ENCODE data around the gene OVOL1.
"Not testable (repeated sequence)": the region's sequence is repeated elsewhere in the genome, so short reads cannot be mapped to it uniquely, and the experiment has no call there.

The OVOL1 gene

DNA sequence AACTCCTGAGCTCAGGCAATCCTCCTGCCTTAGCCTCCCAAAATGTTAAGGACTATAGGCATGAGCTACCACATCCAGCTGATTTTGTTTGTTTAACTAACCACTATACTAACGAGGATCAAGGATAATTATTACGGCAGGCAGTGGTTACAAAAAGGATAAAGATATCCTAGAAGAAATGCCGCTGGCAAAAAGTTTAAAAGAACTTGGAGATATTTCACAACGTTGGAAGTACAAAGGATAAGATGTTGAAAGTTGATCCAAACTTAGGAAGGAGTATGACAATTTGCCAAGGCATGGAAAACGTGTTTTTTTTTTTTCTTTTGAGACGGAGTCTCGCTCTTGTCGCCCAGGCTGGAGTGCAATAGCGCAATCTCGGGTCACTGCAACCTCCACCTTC is 19.5 kb upstream of the OVOL1 start:
- H3K36me3 ChIP-seq (ENCODE audit: insufficient read depth, low read length) = no peaks in the 10 kb centered on the region
- no peak overlapping the region for H3K9ac ChIP-seq (ENCODE audit: low read length)
- H3K4me3 ChIP-seq (ENCODE audit: low read depth in 1 of 2, low read length in 2 of 2) = no peak overlapping the region
- no peaks in the 10 kb centered on the region for H3K27me3 ChIP-seq (ENCODE audit: control insufficient read depth in 1 of 2, insufficient read depth in 2 of 2, low read length in 2 of 2)
- no peaks in the 10 kb centered on the region for H3K9me3 ChIP-seq (ENCODE audit: low read length)
- H3K4me1 ChIP-seq (ENCODE audit: insufficient read depth, low read length) = no peaks in the 10 kb centered on the region
- H3K27ac ChIP-seq (ENCODE audit: low read depth, low read length) = no peak overlapping the region

DNA sequence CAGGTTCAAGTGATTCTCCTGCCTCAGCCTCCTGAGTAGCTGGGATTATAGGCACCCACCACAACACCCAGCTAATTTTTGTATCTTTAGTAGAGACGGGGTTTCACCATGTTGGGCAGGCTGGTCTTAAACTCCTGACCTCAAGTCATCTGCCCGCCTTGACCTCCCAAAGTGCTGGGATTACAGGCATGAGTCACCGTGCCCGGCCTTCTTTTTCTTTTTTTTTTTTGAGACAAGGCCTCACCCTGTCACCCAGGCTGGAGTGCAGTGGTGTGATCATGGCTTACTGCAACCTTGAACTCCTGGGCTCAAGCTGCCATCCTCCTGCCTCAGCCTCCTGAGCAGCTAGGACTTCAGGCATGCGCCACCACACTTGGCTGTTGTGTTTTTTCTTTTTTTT is 19.1 kb upstream of the OVOL1 start:
- not testable (repeated sequence) for H3K36me3 ChIP-seq (ENCODE audit: insufficient read depth, low read length); H3K9me3 ChIP-seq (ENCODE audit: low read length); H3K27me3 ChIP-seq (ENCODE audit: control insufficient read depth in 1 of 2, insufficient read depth in 2 of 2, low read length in 2 of 2); H3K4me1 ChIP-seq (ENCODE audit: insufficient read depth, low read length); H3K9ac ChIP-seq (ENCODE audit: low read length); H3K27ac ChIP-seq (ENCODE audit: low read depth, low read length); H3K4me3 ChIP-seq (ENCODE audit: low read depth in 1 of 2, low read length in 2 of 2)

DNA sequence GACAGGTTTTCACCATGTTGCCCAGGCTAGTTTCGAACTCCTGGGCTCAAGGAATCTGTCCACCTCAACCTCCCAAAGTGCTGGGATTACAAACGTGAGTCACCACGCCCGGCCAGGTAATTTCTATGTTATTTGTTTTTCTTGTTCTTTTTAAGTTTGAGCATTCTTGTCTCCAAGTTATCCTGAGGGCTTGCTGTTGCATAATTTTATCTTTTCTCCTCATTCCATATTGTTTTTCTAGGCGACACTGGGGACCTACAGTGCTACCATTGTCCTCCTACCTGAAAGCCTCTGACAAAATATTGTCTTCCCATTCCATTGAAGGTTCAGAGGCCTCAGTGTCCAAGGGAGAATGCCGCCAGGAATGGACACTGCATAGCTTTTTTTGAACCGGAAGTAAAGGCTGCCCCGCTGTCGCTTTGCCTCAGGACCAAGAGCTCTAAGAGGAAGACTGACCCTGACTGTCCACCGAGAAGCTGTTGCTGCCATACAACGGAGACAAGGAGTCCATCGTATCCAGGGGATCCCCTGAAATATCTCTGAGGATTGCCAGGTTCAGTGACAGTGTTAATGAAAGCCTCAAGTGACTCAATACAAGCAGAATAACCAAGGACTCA is 15.8 kb upstream of the OVOL1 start:
- Histone ChIP-seq H3K27me3 (ENCODE audit: control insufficient read depth in 1 of 2, insufficient read depth in 2 of 2, low read length in 2 of 2) (no peaks in the 10 kb centered on the region), H3K4me3 (ENCODE audit: low read depth in 1 of 2, low read length in 2 of 2) (no peak overlapping the region), H3K36me3 (ENCODE audit: insufficient read depth, low read length) (no peaks in the 10 kb centered on the region), H3K27ac (ENCODE audit: low read depth, low read length) (no peak overlapping the region), H3K9me3 (ENCODE audit: low read length) (no peaks in the 10 kb centered on the region), H3K4me1 (ENCODE audit: insufficient read depth, low read length) (no peaks in the 10 kb centered on the region), H3K9ac (ENCODE audit: low read length) (no peak overlapping the region)

GRCh38 chr11:65771589-65772112 is 15.2 kb upstream of the OVOL1 start:
- Histone ChIP-seq H3K27ac (ENCODE audit: low read depth, low read length) (no peak overlapping the region), H3K27me3 (ENCODE audit: control insufficient read depth in 1 of 2, insufficient read depth in 2 of 2, low read length in 2 of 2) (no peaks in the 10 kb centered on the region), H3K4me3 (ENCODE audit: low read depth in 1 of 2, low read length in 2 of 2) (no peak overlapping the region), H3K9ac (ENCODE audit: low read length) (no peak overlapping the region), H3K9me3 (ENCODE audit: low read length) (no peaks in the 10 kb centered on the region), H3K4me1 (ENCODE audit: insufficient read depth, low read length) (no peaks in the 10 kb centered on the region), H3K36me3 (ENCODE audit: insufficient read depth, low read length) (peaks cover 2% of the 10 kb centered on the region)

- Histone ChIP-seq H3K27ac (ENCODE audit: low read depth, low read length) (no peak overlapping the region), H3K4me1 (ENCODE audit: insufficient read depth, low read length) (peaks cover under 1% of the 10 kb centered on the region), H3K9ac (ENCODE audit: low read length) (no peak overlapping the region), H3K4me3 (ENCODE audit: low read depth in 1 of 2, low read length in 2 of 2) (no peak overlapping the region), H3K36me3 (ENCODE audit: insufficient read depth, low read length) (peaks cover 18% of the 10 kb centered on the region), H3K9me3 (ENCODE audit: low read length) (no peaks in the 10 kb centered on the region), H3K27me3 (ENCODE audit: control insufficient read depth in 1 of 2, insufficient read depth in 2 of 2, low read length in 2 of 2) (no peaks in the 10 kb centered on the region)
Observed at GRCh38 chr11:65773784-65774411, 13.0 kb upstream of the OVOL1 start.

DNA sequence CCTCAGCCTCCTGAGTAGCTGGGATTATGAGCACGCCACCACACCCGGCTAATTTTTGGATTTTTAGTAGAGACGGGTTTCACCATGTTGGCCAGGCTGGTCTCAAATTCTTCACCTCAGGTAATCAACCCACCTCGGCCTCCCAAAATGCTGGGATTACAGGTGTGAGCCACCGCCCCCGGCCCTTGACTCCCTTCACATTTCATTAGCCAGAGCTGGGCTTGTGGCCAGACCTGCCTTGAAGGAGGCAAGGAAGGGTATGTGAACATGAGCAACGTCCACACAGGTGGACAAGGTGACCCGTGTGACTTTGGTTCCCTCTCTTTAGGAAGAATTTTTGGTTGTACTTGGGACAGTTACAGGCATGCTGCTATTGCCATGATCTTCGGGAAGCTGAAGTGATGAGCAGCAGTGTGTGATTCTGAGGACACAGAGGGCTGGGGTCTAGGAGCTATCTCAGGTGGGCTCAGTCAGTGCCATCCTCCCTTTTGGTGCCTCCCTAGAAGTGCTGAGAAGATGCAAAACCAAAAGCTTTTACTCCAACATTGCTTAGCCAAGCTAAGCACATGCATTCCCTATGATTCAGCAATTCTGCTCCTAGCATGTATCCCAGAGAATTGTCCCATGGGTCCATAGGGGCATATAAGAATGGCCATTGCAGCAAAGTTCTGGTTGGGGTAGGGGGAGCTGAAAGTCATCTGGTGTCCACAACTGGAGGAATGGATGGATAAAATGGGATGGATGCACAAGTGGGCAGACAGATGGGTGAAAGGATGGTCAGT is 12.1 kb upstream of the OVOL1 start:
- Histone ChIP-seq H3K4me1 (ENCODE audit: insufficient read depth, low read length) (peaks cover 9% of the 10 kb centered on the region), H3K9me3 (ENCODE audit: low read length) (no peaks in the 10 kb centered on the region), H3K36me3 (ENCODE audit: insufficient read depth, low read length) (peaks cover 18% of the 10 kb centered on the region), H3K27ac (ENCODE audit: low read depth, low read length) (no peak overlapping the region), H3K27me3 (ENCODE audit: control insufficient read depth in 1 of 2, insufficient read depth in 2 of 2, low read length in 2 of 2) (no peaks in the 10 kb centered on the region), H3K4me3 (ENCODE audit: low read depth in 1 of 2, low read length in 2 of 2) (no peak overlapping the region), H3K9ac (ENCODE audit: low read length) (no peak overlapping the region)

- Histone ChIP-seq H3K9ac (ENCODE audit: low read length) (no peak overlapping the region), H3K4me3 (ENCODE audit: low read depth in 1 of 2, low read length in 2 of 2) (no peak overlapping the region), H3K36me3 (ENCODE audit: insufficient read depth, low read length) (peaks cover 18% of the 10 kb centered on the region), H3K27ac (ENCODE audit: low read depth, low read length) (no peak overlapping the region), H3K27me3 (ENCODE audit: control insufficient read depth in 1 of 2, insufficient read depth in 2 of 2, low read length in 2 of 2) (no peaks in the 10 kb centered on the region), H3K4me1 (ENCODE audit: insufficient read depth, low read length) (peaks cover 11% of the 10 kb centered on the region), H3K9me3 (ENCODE audit: low read length) (no peaks in the 10 kb centered on the region)
Observed at GRCh38 chr11:65776196-65776595, 10.7 kb upstream of the OVOL1 start.

DNA sequence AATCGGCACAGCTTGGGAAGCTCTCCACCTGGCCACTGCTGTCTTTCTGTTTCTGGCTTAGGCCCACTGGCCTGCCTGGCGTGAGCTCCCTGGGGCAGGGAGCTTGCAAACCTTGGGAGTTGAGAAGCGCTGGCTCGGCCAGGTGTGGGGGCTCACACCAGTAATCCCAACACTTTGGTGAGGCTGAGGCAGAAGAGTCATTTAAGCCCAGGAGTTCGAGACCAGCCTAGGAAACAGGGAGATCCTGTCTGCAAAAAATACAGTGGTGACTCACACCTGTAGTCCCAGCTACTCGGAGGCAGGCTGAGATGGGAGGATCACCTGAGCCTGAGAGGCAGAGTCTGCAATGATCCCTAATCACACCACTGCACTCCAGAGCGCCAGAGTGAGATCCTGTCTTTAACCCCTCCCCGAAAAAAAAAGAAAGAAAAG is 10.1 kb upstream of the OVOL1 start:
- Histone ChIP-seq H3K36me3 (ENCODE audit: insufficient read depth, low read length) (peaks cover 18% of the 10 kb centered on the region), H3K9me3 (ENCODE audit: low read length) (no peaks in the 10 kb centered on the region), H3K4me1 (ENCODE audit: insufficient read depth, low read length) (peaks cover 11% of the 10 kb centered on the region), H3K27me3 (ENCODE audit: control insufficient read depth in 1 of 2, insufficient read depth in 2 of 2, low read length in 2 of 2) (no peaks in the 10 kb centered on the region), H3K4me3 (ENCODE audit: low read depth in 1 of 2, low read length in 2 of 2) (no peak overlapping the region), H3K9ac (ENCODE audit: low read length) (no peak overlapping the region), H3K27ac (ENCODE audit: low read depth, low read length) (no peak overlapping the region)

DNA sequence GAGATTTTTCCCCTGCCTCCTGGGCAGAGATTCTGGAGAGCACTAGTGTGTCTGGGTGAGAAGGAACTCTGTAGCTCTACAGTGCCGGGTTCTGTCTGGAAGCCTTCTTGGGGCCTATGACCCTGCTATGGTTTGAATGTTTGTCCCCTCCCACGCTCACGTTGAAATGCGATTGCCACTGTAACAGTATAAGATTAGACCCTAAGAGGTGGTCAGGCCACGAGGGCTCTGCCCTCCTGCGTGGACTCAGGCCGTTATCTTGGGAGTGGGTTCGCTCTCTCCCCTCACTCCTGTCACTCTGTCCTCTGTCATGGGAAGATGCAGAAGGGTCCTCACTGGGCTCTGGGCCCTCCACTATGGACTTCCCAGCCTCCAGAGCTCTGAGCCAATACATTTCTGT is 9.6 kb upstream of the OVOL1 start:
- H3K4me1 ChIP-seq (ENCODE audit: insufficient read depth, low read length) = peaks cover 11% of the 10 kb centered on the region
- no peak overlapping the region for H3K9ac ChIP-seq (ENCODE audit: low read length)
- H3K27me3 ChIP-seq (ENCODE audit: control insufficient read depth in 1 of 2, insufficient read depth in 2 of 2, low read length in 2 of 2) = no peaks in the 10 kb centered on the region
- peaks cover 18% of the 10 kb centered on the region for H3K36me3 ChIP-seq (ENCODE audit: insufficient read depth, low read length)
- H3K27ac ChIP-seq (ENCODE audit: low read depth, low read length) = no peak overlapping the region
- H3K4me3 ChIP-seq (ENCODE audit: low read depth in 1 of 2, low read length in 2 of 2) = no peak overlapping the region
- no peaks in the 10 kb centered on the region for H3K9me3 ChIP-seq (ENCODE audit: low read length)

DNA sequence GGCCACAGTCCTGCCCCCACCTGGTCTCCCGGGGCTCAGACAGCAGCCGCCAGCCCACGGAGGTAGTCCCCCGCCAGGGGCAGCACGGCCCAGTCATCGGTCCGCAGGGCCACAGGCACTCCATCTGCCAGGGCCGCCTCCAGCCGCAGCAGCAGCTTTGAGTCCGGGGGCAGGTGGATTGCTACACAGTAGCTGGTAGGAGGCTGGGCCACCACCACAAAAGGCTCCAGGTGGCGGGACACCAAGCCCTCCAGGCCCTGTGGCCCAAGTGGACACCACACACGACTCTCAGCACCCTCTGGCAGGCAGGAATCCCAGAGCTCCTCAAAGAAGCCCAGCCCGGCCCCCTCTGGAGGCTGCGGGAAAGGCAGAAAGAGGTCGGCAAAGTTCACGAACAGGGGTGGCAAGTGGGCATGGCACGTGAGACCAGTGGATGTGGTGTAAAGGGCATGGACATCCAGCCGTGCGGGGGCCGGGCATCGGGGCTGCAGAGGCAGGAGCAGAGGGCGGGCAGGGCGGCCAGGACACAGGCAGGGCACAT is 9.0 kb upstream of the OVOL1 start:
- H3K36me3 ChIP-seq (ENCODE audit: insufficient read depth, low read length) = peaks cover 18% of the 10 kb centered on the region
- no peaks in the 10 kb centered on the region for H3K27me3 ChIP-seq (ENCODE audit: control insufficient read depth in 1 of 2, insufficient read depth in 2 of 2, low read length in 2 of 2)
- no peak overlapping the region for H3K27ac ChIP-seq (ENCODE audit: low read depth, low read length)
- no peak overlapping the region for H3K9ac ChIP-seq (ENCODE audit: low read length)
- no peak overlapping the region for H3K4me3 ChIP-seq (ENCODE audit: low read depth in 1 of 2, low read length in 2 of 2)
- H3K4me1 ChIP-seq (ENCODE audit: insufficient read depth, low read length) = peaks cover 11% of the 10 kb centered on the region
- H3K9me3 ChIP-seq (ENCODE audit: low read length) = no peaks in the 10 kb centered on the region

- no peak overlapping the region for H3K27ac ChIP-seq (ENCODE audit: low read depth, low read length)
- peaks cover 11% of the 10 kb centered on the region for H3K4me1 ChIP-seq (ENCODE audit: insufficient read depth, low read length)
- no peak overlapping the region for H3K9ac ChIP-seq (ENCODE audit: low read length)
- H3K27me3 ChIP-seq (ENCODE audit: control insufficient read depth in 1 of 2, insufficient read depth in 2 of 2, low read length in 2 of 2) = no peaks in the 10 kb centered on the region
- no peak overlapping the region for H3K4me3 ChIP-seq (ENCODE audit: low read depth in 1 of 2, low read length in 2 of 2)
- no peaks in the 10 kb centered on the region for H3K9me3 ChIP-seq (ENCODE audit: low read length)
- peaks cover 18% of the 10 kb centered on the region for H3K36me3 ChIP-seq (ENCODE audit: insufficient read depth, low read length)
Observed at GRCh38 chr11:65778431-65778900, 8.4 kb upstream of the OVOL1 start.
